Eye (tissue), 1 donor: ENCODE measurements around the gene HRH1.
"Not testable (repeated sequence)": the region's sequence is repeated elsewhere in the genome, so short reads cannot be mapped to it uniquely, and the experiment has no call there.

Experiments used
- DNase-seq: peaks from one replicate; pipeline ENCODE4 v3.0.0-alpha.2; 2015

The HRH1 gene, protein sequence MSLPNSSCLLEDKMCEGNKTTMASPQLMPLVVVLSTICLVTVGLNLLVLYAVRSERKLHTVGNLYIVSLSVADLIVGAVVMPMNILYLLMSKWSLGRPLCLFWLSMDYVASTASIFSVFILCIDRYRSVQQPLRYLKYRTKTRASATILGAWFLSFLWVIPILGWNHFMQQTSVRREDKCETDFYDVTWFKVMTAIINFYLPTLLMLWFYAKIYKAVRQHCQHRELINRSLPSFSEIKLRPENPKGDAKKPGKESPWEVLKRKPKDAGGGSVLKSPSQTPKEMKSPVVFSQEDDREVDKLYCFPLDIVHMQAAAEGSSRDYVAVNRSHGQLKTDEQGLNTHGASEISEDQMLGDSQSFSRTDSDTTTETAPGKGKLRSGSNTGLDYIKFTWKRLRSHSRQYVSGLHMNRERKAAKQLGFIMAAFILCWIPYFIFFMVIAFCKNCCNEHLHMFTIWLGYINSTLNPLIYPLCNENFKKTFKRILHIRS

DNA sequence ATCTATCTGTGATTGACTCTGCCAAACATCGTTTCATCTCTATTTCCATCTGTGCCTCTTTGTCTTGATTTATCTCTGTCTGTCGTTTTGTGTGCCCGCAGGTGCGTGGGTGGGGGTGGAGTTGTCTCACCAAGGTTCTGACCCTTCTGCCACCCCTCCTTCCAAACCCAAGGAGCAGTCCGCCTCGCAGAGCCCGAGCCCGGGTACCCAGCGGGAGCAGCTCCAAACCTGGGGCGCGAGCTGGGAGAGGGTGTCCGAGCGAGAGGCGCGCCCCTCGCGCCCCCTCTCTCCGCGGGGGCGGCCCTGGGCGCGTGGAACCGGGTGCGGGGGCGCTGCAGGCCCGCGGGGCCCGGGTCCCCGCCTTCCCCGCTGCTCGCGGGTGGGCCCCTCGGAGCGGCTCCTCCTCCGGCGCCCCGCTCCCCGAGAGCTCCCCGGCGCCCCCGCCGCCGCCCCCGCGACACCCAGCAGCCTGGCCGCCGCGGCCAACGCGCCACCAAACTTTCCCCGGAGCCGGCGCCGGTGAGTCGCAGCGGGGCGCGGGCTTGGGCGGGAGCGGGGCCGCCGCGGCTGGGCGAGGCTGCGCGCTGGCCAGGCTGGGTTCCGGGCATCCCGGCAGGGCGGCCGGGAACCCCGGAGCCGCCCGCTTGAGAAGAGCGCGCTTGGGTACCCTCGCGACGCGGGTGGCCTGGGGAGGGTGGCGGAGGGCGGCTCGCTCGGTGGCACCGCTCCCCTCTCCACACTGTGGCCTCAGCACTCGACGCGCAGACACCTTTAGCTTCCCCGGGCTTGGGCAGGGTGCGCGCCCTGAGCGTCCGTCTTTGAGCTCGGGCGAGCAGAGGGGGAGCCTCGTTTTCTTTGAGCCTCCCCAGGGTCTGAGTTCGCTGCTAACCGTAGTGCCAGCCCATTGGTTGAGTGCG is at the start of gene HRH1:
HRH1 (plus strand) TSS at position 458 of the 917 bp plus-strand sequence. CDS start 104,545 bp downstream, outside the sequence.
- DNase-seq, result peak; percentile 55

- not testable (repeated sequence) for DNase-seq
Observed at GRCh38 chr3:11113316-11113715, 41.0 kb upstream of the HRH1 start.

- DNase-seq, result no peak
Observed at GRCh38 chr3:11115548-11115947, 38.7 kb upstream of the HRH1 start.

GRCh38 chr3:11116336-11117059 is 37.8 kb upstream of the HRH1 start:
- DNase-seq, result no peak

DNA sequence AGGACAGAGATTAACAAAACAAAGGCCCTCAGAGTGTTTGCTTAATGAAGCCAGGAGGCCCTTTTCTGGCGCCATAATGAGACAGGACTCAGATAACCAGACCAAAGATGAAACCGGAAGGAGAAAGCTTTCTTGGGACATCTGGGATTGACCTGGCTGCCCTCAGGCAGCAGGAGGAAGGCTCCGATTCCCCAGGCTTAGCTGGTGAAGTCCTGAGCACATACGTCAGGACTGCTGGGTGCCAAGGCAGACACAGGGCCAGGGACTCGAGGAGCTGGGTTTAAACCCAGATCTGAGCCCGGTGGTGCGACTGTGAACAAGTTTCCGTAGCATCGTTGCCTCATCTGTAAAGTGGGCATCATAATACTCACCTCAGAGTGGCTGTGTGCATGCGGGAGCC is 36.7 kb upstream of the HRH1 start:
- DNase-seq, result no peak

DNA sequence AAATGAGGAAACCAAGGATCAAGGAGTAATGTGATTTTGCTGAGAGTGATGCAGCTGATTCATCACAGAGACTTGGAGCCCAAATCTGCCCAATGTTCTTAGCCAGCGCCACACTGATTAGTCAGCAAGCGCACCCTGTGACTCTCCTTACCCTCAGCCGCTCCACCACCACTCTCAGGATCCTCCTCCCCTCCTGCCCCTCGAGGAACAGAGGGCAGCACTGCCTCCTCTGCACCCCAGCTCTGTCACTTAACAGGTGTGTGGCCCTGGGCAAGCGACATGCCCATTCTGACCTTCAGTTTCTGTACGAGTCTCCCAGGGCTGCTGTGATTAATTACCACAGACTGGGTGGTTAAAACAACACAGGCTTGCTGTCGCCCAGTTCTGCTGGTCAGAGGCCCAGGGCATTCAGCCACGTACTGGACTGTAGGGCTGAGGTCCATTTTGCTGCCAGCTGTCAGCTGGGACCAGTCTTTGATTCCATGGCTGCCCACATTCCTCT is 36.1 kb upstream of the HRH1 start:
- DNase-seq, result no peak

DNA sequence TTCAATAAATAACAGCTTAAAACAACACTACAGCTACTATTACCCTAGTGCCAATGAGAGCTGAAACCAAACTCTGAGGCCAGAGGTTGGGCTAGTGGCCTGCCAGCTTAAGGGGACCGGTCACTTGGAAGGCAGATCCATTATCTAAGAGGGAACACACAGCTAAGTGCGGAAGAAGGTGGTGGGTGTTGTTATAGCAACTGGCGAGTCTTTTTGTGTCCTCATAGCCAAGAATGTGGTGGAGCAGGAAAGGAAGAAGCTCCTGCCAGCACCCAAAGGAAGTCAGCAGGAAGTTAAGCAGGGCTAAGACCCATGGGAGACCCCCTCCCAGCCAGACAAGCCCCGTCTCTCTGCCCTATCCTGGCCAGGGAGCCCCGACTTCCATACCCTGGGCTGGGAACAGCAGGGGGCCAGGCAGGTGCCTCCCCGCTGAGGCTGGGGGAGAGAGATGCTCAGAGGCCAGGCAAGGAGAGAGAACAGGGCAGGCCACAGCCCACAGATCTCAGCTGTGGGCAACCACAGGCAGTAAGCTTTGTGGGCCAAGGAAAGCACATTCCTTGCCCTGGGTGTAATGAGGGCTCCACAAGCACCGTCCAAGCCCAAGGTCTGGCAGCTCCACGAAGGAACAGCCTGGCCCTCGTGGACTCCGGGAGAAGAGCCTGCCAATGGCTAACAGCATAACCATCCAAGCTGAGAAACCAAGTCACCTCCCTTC is 34.0 kb upstream of the HRH1 start:
- DNase-seq, result no peak

DNA sequence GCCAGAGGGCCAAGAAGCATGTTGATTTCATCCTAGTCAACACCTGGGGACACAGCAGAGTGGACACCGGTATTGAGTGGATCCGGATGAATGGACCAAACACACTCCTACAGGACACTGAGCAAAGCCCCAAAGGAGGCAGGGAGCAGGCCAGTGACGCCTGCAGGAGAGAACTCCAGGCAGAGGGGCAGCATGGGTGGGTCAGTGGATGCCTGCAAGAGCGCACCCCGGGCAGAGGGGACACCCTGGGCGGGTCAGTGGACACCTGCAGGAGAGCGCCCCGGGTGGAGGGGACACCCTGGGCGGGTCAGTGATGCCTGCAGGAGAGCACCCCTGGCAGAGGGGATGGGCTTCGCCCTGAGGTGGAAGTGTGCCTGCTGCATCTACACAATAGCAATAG is 27.6 kb upstream of the HRH1 start:
- DNase-seq, result no peak

DNA sequence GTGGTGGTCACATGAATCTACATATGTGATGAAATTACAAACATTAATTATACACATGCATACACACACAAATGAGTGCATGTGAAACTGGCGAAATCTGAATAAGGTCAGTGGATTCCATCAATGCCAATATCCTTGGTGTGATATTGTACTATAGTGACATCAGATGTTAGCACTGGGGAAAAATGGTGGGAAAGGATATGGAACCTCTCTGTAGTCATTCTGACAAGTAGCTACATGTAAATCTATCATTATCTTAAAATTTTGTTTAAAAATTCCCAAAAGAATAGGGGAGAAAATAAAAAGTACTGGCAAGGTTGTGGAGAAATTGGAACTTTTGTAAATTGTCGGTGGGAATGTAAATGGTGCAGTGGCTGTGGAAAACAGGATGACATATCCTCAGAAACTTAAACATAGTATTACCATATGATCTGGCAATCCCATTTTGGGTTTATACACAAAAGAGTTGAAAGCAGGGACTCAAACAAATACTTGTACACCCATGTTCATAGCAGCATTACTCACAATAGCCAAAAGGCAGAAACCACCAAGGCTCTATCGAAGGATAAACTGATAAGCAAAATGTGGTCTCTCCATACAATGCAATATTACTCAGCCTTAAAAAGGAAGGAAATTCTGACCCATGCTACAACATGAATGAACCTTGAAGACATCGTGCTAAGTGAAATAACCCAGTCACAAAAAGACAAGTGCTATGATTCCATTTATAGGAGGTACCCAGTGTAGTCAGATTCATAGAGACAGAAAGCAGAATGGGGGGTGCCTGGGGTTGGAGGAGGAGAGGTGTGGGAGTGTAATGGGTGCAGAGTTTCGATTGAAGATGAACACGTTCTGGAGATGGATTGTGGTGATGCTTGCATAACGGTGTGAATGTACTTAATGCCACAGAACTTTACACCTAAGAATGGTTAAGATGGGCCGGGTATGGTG is 25.3 kb upstream of the HRH1 start:
- DNase-seq, result no peak

- DNase-seq, result no peak
Observed at GRCh38 chr3:11130385-11130784, 23.9 kb upstream of the HRH1 start.

GRCh38 chr3:11131371-11131770 is 22.9 kb upstream of the HRH1 start:
- DNase-seq, result peak; percentile 50

DNA sequence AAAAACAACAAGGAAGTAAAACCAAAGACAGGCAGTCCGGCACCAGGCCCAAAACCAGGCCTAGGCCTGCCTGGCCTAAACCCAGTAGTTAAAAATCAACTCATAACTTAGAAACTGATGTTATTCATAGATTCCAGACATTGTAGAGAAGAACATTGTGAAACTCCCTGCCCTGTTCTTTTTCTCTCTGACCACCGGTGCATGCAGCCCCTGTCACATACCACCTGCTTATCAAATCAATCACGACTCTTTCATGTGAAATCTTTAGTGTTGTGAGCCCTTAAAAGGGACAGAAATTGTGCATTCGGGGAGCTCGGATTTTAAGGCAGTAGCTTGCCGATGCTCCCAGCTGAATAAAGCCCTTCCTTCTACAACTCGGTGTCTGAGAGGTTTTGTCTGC is 22.4 kb upstream of the HRH1 start:
- not testable (repeated sequence) for DNase-seq

GRCh38 chr3:11132861-11133260 is 21.4 kb upstream of the HRH1 start:
- DNase-seq, result no peak

- DNase-seq, result no peak
Observed at GRCh38 chr3:11134794-11135193, 19.5 kb upstream of the HRH1 start.

DNA sequence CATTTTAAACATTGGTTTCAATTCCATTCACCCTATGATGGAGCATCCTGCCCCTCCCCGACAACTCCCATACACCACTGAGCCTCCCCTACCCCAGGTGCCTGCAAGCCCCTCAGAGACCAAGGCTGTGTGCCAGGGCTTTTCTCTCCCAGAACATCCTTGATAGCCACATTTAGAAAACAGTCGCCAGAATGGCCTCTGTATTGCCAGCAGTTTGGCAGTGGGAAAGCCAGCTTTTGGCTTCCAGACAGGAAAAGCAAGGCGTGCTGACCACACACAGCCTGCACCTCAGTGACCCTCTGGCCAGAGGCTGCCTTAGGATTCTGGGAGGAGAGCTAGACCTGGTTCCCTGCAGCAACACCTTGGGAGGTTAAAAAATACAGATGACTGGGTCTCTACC is 18.2 kb upstream of the HRH1 start:
- no peak for DNase-seq

GRCh38 chr3:11136830-11137626 is 17.3 kb upstream of the HRH1 start:
- DNase-seq, result peak; percentile 27

GRCh38 chr3:11137627-11137959 is 16.7 kb upstream of the HRH1 start:
- no peak for DNase-seq

DNA sequence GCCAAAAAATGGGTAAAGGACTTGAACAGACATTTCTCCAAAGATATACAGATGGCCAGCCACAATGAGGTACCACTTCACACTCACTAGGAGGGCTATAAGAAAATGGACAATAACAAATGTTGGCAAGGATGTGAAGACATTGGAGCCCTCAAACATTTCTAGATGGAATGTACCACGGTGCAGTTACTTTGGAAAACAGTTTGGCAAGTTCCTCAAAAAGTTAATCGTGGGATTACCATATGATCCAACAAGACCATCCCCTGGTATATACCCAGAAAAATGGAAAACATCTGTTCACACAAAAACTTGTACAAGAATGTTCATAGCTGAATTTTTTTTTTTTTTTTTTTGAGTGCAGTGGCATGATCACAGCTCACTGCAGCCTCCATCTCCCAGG is 15.9 kb upstream of the HRH1 start:
- no peak for DNase-seq

DNA sequence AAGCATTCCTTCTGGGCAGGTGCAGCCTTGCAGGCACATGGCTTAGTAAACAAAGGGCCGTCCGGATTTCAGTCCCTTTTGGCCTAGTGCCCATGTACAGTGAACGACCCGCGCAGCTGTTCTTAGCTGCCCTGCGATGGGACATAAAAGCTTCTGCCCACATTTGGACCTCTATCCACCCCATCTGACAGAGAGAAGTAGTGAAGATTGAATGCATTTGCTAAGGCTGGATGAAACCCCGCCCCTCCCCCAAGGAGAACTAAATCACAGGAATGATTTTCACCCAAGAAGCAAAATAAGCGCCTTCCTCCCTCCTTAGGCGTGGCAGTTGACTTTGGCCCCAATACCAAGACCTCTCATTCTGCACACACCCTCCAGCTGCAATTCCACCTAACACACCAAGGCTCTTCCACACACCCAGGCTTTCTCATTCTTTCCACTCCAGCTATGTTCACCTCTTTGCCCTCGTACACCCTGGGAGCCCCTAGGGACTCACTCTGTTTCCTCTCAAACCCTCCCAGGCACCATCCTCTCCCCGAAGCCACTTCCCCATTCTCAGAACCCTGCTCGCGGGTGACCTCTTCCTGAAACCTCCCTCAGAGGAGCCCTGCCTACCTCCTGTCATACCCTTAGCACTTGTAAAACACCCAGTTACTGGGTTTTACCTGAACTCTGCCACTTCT is 14.1 kb upstream of the HRH1 start:
- no peak for DNase-seq

DNA sequence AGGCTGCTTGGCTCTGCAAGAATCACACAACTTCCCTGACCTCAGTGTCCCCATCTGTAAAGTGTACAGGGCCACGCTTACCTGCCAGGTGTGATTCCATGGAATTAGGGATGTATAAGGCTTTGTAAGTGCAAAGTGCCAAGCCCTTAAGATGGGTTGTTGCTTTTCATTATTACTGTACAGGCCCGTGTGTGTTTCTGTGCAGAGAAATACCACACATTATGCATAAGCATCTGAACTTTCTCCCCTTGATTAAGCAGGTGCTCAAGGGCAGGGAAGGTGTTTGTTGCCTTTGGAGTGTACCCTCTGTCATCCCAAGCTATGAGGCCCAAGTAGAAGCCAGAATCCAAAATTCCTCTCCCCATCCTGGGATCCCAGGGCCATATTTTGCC is 13.6 kb upstream of the HRH1 start:
- no peak for DNase-seq
